AG04450 (cell line): ENCODE data around the gene FBXW4. TPM values are rescaled to one million over a fixed set of nuclear protein-coding genes. Genes with fewer than 3 reads are reported as not detected.

Experiments used
- CTCF ChIA-PET: fragments of 300-600, 350-600 bp; formaldehyde crosslinking; extraction: SDS; loops from one replicate; lab custom pipeline; 2022; ENCODE audit warnings: antibody characterized with exemption, inconsistent platforms; lab: Charles Lee
- POLR2A ChIA-PET: fragments of 350-600 bp; formaldehyde crosslinking; extraction: SDS; loops from one replicate; lab custom pipeline; 2021; ENCODE audit warnings: antibody characterized with exemption, inconsistent platforms; lab: Yijun Ruan, JAX
- DNase-seq: peaks from one replicate; pipeline ENCODE4 v3.0.0-alpha.2; 2011; ENCODE audit warnings: low read depth, low spot score
- H3K27ac ChIP-seq: one replicate; pipeline ENCODE4 v1.5.1; 2012; ENCODE audit warnings: low read depth, low read length, control low read depth
- H3K27me3 ChIP-seq: one replicate; pipeline ENCODE4 v1.6.0; 2012; ENCODE audit warnings: low read length; ENCODE audit not compliant: control insufficient read depth, insufficient read depth
- H3K4me3 ChIP-seq: 2 replicates; pipeline ENCODE4 v1.5.1; 2011; ENCODE audit warnings: mild to moderate bottlenecking, low read depth, low read length, control low read depth
- H3K9me3 ChIP-seq: 2 replicates; pipeline ENCODE4 v1.5.1; 2012; ENCODE audit warnings: low read length; ENCODE audit not compliant: control insufficient read depth, insufficient read depth
- polyA plus RNA-seq: library from polyadenylated mRNA; depleted of rRNA; stranded (reverse); fragments of >200 nt; gene quantifications from 2 replicates; pipeline ENCODE4 v1.2.3, GENCODE V29; 2011
- TF ChIP-seq, protein P1 (sequence below): IDR thresholded peaks from 2 replicates; pipeline ENCODE4 v1.5.1; 2011; ENCODE audit warnings: low read depth, low read length, control low read depth, inconsistent platforms

The FBXW4 gene
- polyA plus RNA-seq, 1 experiment, result 18.3 TPM

DNA sequence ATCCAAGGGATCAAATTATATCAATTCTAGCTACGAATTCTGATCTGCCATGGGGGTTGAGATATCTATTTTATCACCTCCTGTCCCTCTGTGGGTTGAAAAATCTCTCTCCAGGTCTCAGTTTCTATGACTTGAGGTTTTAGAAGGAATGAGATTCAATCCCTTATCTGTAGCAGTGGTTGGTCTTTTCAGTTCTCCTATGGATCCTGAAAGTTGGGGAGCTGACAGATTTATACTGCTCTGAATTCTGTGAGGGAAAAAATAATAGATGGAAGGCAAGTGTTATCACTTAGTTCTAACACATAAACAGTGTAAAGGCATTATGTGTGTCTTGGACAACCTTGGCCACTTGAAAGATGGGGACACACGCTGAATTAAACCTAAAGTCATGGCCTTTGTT is 15.8 kb upstream of the FBXW4 start:
- Histone ChIP-seq H3K9me3 (no peaks in the 10 kb centered on the region), H3K4me3 (no peak overlapping the region), H3K27ac (no peak overlapping the region), H3K27me3 (no peaks in the 10 kb centered on the region)
- no peak for DNase-seq
- POLR2A ChIA-PET, result no interaction called here
- TF ChIP-seq, protein P1, sequence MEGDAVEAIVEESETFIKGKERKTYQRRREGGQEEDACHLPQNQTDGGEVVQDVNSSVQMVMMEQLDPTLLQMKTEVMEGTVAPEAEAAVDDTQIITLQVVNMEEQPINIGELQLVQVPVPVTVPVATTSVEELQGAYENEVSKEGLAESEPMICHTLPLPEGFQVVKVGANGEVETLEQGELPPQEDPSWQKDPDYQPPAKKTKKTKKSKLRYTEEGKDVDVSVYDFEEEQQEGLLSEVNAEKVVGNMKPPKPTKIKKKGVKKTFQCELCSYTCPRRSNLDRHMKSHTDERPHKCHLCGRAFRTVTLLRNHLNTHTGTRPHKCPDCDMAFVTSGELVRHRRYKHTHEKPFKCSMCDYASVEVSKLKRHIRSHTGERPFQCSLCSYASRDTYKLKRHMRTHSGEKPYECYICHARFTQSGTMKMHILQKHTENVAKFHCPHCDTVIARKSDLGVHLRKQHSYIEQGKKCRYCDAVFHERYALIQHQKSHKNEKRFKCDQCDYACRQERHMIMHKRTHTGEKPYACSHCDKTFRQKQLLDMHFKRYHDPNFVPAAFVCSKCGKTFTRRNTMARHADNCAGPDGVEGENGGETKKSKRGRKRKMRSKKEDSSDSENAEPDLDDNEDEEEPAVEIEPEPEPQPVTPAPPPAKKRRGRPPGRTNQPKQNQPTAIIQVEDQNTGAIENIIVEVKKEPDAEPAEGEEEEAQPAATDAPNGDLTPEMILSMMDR, result no peak
- CTCF ChIA-PET, result interaction anchor here (0.6 to 1.5 kb wide), 6 partner anchors 8 to 496 kb away, joined by 3 to 4 read pairs (median 3); partner anchors contain the start of genes DPCD and POLL

DNA sequence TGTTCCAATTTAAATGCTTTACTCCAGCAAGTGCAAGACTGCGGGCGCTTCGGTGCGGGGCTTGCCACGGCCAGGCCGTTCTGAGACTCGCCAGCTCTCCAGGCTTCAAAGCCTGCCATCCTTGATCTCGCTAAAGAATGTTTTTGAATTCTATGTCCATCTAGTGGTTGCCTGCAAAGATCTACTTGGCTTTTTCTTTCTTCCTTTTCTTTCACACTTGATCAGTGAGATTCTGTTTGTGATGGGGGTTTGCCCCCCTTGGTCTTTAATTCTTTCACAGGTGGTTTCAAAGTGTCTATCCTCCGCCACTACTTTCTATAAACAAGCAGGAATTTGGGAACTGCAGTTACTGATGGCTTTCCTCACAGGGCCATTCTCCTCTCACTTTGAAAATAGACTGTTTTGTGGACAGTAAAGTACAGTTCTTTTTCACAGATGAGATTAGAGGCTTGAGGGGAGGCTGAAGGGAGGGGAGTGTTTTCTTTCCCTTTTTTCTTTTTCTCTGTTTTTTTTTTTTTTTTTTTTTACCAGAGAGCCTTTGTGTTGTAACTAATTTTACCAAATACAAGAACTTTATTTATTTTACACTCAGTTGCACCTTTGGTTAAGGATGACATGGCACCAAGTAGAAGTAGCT is 15.2 kb upstream of the FBXW4 start:
- DNase-seq, result no peak
- TF ChIP-seq, protein P1, result peak; percentile 33; the same call in 1 of the 2 replicates
- Histone ChIP-seq H3K4me3 (peak overlapping the region; percentile 28; the same call in 1 of the 2 replicates), H3K27me3 (no peaks in the 10 kb centered on the region), H3K9me3 (no peaks in the 10 kb centered on the region), H3K27ac (no peak overlapping the region)
- POLR2A ChIA-PET, result no interaction called here
- CTCF ChIA-PET, result interaction anchor here (0.5 to 1.5 kb wide), 7 partner anchors 9 to 495 kb away, joined by 3 to 4 read pairs (median 3); partner anchors contain the start of genes DPCD and POLL

DNA sequence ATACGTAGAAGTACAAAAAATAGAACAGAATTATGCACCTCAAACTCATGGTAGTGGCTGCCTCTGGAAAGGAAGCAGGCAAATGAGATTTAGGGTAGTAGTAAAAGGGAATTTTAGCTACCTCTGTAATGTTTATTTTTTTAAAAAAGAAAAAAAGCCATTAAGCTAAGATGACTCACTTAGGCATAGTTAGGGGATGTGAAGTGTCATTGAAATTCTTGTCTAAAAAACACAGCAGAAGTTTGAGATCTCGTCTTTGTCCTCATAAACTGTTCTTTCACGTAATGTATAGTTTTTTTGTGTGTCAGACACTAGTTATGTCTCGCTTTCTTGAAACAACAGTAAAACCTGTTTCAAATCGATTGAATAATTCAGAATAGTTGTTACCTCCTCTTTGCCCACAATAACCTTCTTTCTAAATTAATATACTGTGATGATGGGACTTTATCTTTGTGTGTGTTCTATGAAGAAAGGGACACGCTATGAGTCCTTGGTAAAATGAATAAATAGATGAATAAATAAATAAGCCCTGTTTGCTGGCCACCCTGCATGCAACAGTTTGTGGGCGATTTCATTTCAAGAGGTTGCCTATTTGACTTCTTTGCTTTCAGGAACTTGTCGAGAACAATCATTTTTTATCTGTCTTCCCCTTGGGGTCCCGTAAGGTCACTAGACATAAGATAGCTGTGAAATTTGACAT is 14.5 kb upstream of the FBXW4 start:
- Histone ChIP-seq H3K4me3 (peak overlapping the region; percentile 28; the same call in 1 of the 2 replicates), H3K27ac (no peak overlapping the region), H3K9me3 (no peaks in the 10 kb centered on the region), H3K27me3 (no peaks in the 10 kb centered on the region)
- POLR2A ChIA-PET, result no interaction called here
- CTCF ChIA-PET, result interaction anchor here (0.5 to 1.5 kb wide), 5 partner anchors 9 to 89 kb away, joined by 3 read pairs; no protein-coding TSS in a partner anchor
- DNase-seq, result no peak
- TF ChIP-seq, protein P1, result no peak

DNA sequence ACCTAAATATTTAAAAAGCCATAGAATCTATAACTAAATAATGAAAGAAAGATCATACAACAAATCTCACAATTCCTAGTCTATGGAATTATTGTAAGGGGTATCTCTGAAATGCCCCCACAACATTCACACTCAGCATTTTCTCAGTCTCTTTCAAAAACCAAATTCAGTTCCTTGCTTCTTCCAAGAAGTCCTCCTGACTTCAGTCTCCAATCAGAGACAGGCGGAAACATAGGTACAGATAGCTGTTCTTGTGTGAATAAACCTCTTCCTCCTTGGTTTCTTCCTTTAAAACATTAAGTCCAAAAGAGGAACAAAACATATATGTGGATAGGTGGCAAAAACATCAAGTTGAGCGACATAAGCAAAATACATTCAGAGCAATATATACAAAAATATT is 13.9 kb upstream of the FBXW4 start:
- TF ChIP-seq, protein P1, result no peak
- Histone ChIP-seq H3K27me3 (no peaks in the 10 kb centered on the region), H3K4me3 (no peak overlapping the region), H3K9me3 (no peaks in the 10 kb centered on the region), H3K27ac (no peak overlapping the region)
- CTCF ChIA-PET, result interaction anchor here (1.0 kb wide), 1 partner anchor 72 kb away, joined by 3 read pairs; no protein-coding TSS in a partner anchor
- POLR2A ChIA-PET, result no interaction called here
- no peak for DNase-seq

DNA sequence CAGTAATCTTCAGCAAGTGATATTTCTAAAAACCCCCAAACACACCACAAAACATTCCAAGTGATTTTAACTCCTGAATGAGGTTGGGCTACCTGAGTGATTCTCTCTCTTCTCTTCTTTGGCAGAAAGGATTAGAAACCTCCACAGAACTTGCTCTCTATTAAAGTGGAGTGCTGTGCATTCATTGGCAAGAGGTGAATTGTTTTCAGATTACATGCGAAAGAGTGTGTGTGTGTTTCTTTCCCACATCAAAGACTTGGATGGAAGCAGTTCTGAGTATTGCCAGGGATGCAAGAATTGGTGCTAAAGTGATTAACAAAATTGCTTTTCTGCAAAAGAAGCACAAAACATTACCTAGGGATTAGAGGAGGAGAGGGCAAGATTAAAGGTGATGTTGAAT is 13.1 kb upstream of the FBXW4 start:
- H3K9me3 ChIP-seq, result no peaks in the 10 kb centered on the region
- TF ChIP-seq, protein P1, result no peak
- no peaks in the 10 kb centered on the region for H3K27me3 ChIP-seq
- no peak overlapping the region for H3K27ac ChIP-seq
- CTCF ChIA-PET, result no interaction called here
- no peak overlapping the region for H3K4me3 ChIP-seq
- POLR2A ChIA-PET, result no interaction called here
- DNase-seq, result no peak
